HG02973 (cell line): Measurements from ENCODE around the gene ENAM.
A peak's percentile ranks its signal among the peaks of the same experiment; 100 is the strongest.
"Not testable (repeated sequence)": the region's sequence is repeated elsewhere in the genome, so short reads cannot be mapped to it uniquely, and the experiment has no call there.

Experiments used
- ATAC-seq: cut with Tn5 transposase; IDR thresholded peaks from one replicate; pipeline ENCODE4 v1.9.1; 2021; ENCODE audit warnings: moderate library complexity; ENCODE audit not compliant: unreplicated experiment

Gene ENAM

GRCh38 chr4:70623323-70623722, 5.2 kb upstream of the ENAM start:
- ATAC-seq, result no peak

GRCh38 chr4:70624226-70624793, 4.2 kb upstream of the ENAM start:
- no peak for ATAC-seq

GRCh38 chr4:70627620-70628019, 924 bp upstream of the ENAM start:
- no peak for ATAC-seq

- peak; percentile 81 for ATAC-seq
Measured at GRCh38 chr4:70629469-70630090, 1.0 kb downstream of the ENAM start.

GRCh38 chr4:70630162-70630561, 1.6 kb downstream of the ENAM start:
- ATAC-seq, result no peak

GRCh38 chr4:70632028-70632427, 3.5 kb downstream of the ENAM start:
- no peak for ATAC-seq

GRCh38 chr4:70634482-70634881, 5.9 kb downstream of the ENAM start:
- ATAC-seq, result no peak

- ATAC-seq, result no peak
Measured at GRCh38 chr4:70637239-70637913, 8.8 kb downstream of the ENAM start.

- peak; percentile 56 for ATAC-seq
Measured at GRCh38 chr4:70640192-70640591, 11.6 kb downstream of the ENAM start.

GRCh38 chr4:70650741-70651140, 22.2 kb downstream of the ENAM start:
- not testable (repeated sequence) for ATAC-seq

- ATAC-seq, result no peak
Measured at GRCh38 chr4:70651864-70652506, 23.4 kb downstream of the ENAM start.

GRCh38 chr4:70654605-70655011, 26.1 kb downstream of the ENAM start:
- no peak for ATAC-seq

GRCh38 chr4:70657326-70657725, 28.8 kb downstream of the ENAM start:
- ATAC-seq, result no peak

- no peak for ATAC-seq
Measured at GRCh38 chr4:70658418-70658817, 29.9 kb downstream of the ENAM start.

GRCh38 chr4:70660106-70660505, 31.6 kb downstream of the ENAM start:
- ATAC-seq, result no peak

GRCh38 chr4:70661309-70661922, 32.9 kb downstream of the ENAM start:
- ATAC-seq, result peak; percentile 55

GRCh38 chr4:70666369-70666768, 37.8 kb downstream of the ENAM start, which contains the start of gene JCHAIN:
Gene JCHAIN, minus strand, starts transcription at chr4:70666508. Its CDS starts 18 bp downstream, at chr4:70666490.
- ATAC-seq, result no peak

- ATAC-seq, result no peak
Measured at GRCh38 chr4:70667740-70668535, 39.4 kb downstream of the ENAM start.

- no peak for ATAC-seq
Measured at GRCh38 chr4:70670332-70671014, 41.9 kb downstream of the ENAM start.

- ATAC-seq, result no peak
Measured at GRCh38 chr4:70671091-70671490, 42.5 kb downstream of the ENAM start.
